Liver (tissue), 9 donors: ENCODE data around the gene LYZL1. TPM values are rescaled to one million over a fixed set of nuclear protein-coding genes. Genes with fewer than 3 reads are reported as not detected.

Experiments
- DNase-seq: peaks from one replicate; pipeline ENCODE4 v3.0.0-alpha.2; 2017; ENCODE audit warnings: low spot score
- H3K27ac ChIP-seq, 2 donors: one replicate each; pipeline ENCODE4 v1.7.0; 2013; ENCODE audit warnings: inconsistent platforms in 2 of 2, low read length in 2 of 2, control low read depth in 1 of 2, low read depth in 1 of 2, mild to moderate bottlenecking in 1 of 2
- H3K27me3 ChIP-seq, 4 donors: one replicate each; pipeline versions ENCODE4 v1.6.1 to v1.7.0; 2013; ENCODE audit warnings: low read length in 3 of 4, inconsistent platforms in 1 of 4, mild to moderate bottlenecking in 1 of 4, moderate library complexity in 1 of 4; ENCODE audit not compliant: control insufficient read depth in 4 of 4, insufficient read depth in 4 of 4
- H3K36me3 ChIP-seq, 4 donors: one replicate each; pipeline versions ENCODE4 v1.6.1 to v1.7.0; 2013; ENCODE audit warnings: low read length in 3 of 4, mild to moderate bottlenecking in 3 of 4, low read depth in 1 of 4, moderate library complexity in 1 of 4; ENCODE audit not compliant: control insufficient read depth in 4 of 4, insufficient read depth in 3 of 4
- H3K4me1 ChIP-seq, 4 donors: one replicate each; pipeline versions ENCODE4 v1.6.1 to v1.7.0; 2013; ENCODE audit warnings: low read length in 3 of 4, mild to moderate bottlenecking in 3 of 4, moderate library complexity in 1 of 4; ENCODE audit not compliant: control insufficient read depth in 4 of 4, insufficient read depth in 4 of 4
- H3K4me3 ChIP-seq, 3 donors: one replicate each; pipeline versions ENCODE4 v1.6.1 to v1.7.0; 2013; ENCODE audit warnings: low read length in 3 of 3, control low read depth in 1 of 3, low read depth in 1 of 3, mild to moderate bottlenecking in 1 of 3
- H3K9ac ChIP-seq, 2 donors: one replicate each; pipeline ENCODE4 v1.7.0; 2013; ENCODE audit warnings: low read length in 2 of 2, mild to moderate bottlenecking in 2 of 2, moderate library complexity in 2 of 2, control low read depth in 1 of 2, low read depth in 1 of 2
- H3K9me3 ChIP-seq, 4 donors: one replicate each; pipeline versions ENCODE4 v1.6.1 to v1.7.0; 2013; ENCODE audit warnings: low read length in 3 of 4; ENCODE audit not compliant: control insufficient read depth in 4 of 4
- ATF3 ChIP-seq: IDR thresholded peaks from 2 replicates; pipeline ENCODE4 v1.6.1; 2016; ENCODE audit warnings: antibody characterized with exemption
- EGR1 ChIP-seq, 2 donors: IDR thresholded peaks; 2 replicates each; pipeline ENCODE4 v1.6.1; 2016 to 2018; ENCODE audit warnings: antibody characterized with exemption in 2 of 2, low read depth in 2 of 2
- FOXA1 ChIP-seq: IDR thresholded peaks from 2 replicates; pipeline ENCODE4 v1.6.1; 2016; ENCODE audit warnings: antibody characterized with exemption
- GABPA ChIP-seq, 2 donors: IDR thresholded peaks in 1 of 2; conservative IDR thresholded peaks in 1 of 2; 2 replicates each; pipeline ENCODE4 v1.6.1; 2016; ENCODE audit warnings: antibody characterized with exemption in 2 of 2, mild to moderate bottlenecking in 1 of 2, moderate library complexity in 1 of 2
- HNF4A ChIP-seq, 2 donors: conservative IDR thresholded peaks; 2 replicates each; pipeline ENCODE4 v1.6.1; 2016; ENCODE audit warnings: antibody characterized with exemption in 2 of 2, mild to moderate bottlenecking in 2 of 2
- HNF4G ChIP-seq: IDR thresholded peaks from 2 replicates; pipeline ENCODE4 v1.6.1; 2016; ENCODE audit warnings: antibody characterized with exemption
- MAX ChIP-seq: IDR thresholded peaks from 2 replicates; pipeline ENCODE4 v1.6.1; 2016; ENCODE audit warnings: antibody characterized with exemption
- NR2F2 ChIP-seq: IDR thresholded peaks from 2 replicates; pipeline ENCODE4 v1.6.1; 2016; ENCODE audit warnings: antibody characterized with exemption
- RAD21 ChIP-seq, 2 donors: IDR thresholded peaks; 2 replicates each; pipeline ENCODE4 v1.6.1; 2016; ENCODE audit warnings: antibody characterized with exemption in 2 of 2, mild to moderate bottlenecking in 2 of 2
- REST ChIP-seq: IDR thresholded peaks from 2 replicates; pipeline ENCODE4 v1.6.1; 2016; ENCODE audit warnings: antibody characterized with exemption, mild to moderate bottlenecking
- RXRA ChIP-seq, 2 donors: IDR thresholded peaks; 2 replicates each; pipeline ENCODE4 v1.6.1; 2017 to 2018; ENCODE audit warnings: antibody characterized with exemption in 2 of 2, mild to moderate bottlenecking in 1 of 2
- SP1 ChIP-seq: IDR thresholded peaks from 2 replicates; pipeline ENCODE4 v1.6.1; 2018; ENCODE audit warnings: antibody characterized with exemption, mild to moderate bottlenecking
- TAF1 ChIP-seq: conservative IDR thresholded peaks from 2 replicates; pipeline ENCODE4 v1.6.1; 2016; ENCODE audit warnings: antibody characterized with exemption, mild to moderate bottlenecking
- YY1 ChIP-seq: IDR thresholded peaks from 2 replicates; pipeline ENCODE4 v1.6.1; 2016; ENCODE audit warnings: antibody characterized with exemption, mild to moderate bottlenecking
- ZBTB33 ChIP-seq: IDR thresholded peaks from 2 replicates; pipeline ENCODE4 v1.6.1; 2016; ENCODE audit warnings: antibody characterized with exemption
- WGBS: extraction: QIAGEN DNeasy Blood & Tissue Kit; methylation state at CpG from one replicate; pipeline ENCODE4 v1.1.7; 2013; 5-methylcytosine and 5-hydroxymethylcytosine counted together
- polyA plus RNA-seq, 2 donors: library from polyadenylated mRNA; stranded (reverse) in 1 of 2; unstranded in 1 of 2; fragments of 200-250 nt in 1 of 2; fragments of >200 nt in 1 of 2; fragmentation: Nextera tagmentation in 1 of 2; extraction: Ambion mirVana in 1 of 2; gene quantifications; one replicate each; pipeline versions ENCODE4 v1.2.1 to v1.2.3, GENCODE V29; 2013 to 2015
- total RNA-seq, 2 donors: library from RNA; depleted of rRNA; stranded (reverse); fragments of >200 nt; gene quantifications; one replicate each; pipeline ENCODE4 v1.2.3, GENCODE V29; 2014
- donor health status: healthy.
- donor health status: healthy.
- donor health status: healthy.
- donor health status: healthy.
- donor health status: healthy.

LYZL1 gene
- total and polyA plus RNA-seq, 4 donors, result not detected

GRCh38 chr10:29353887-29354561, 65.2 kb downstream of the LYZL1 start:
- Histone ChIP-seq H3K27ac (peak overlapping the region; percentile 37 to 70), H3K4me1 (peaks cover 3 to 36% (median 28%) of the 10 kb centered on the region in 4 donors), H3K36me3 (no peaks in the 10 kb centered on the region), H3K27me3 (no peaks in the 10 kb centered on the region), H3K4me3 (no peak overlapping the region), H3K9ac (no peak overlapping the region), H3K9me3 (no peaks in the 10 kb centered on the region)
- TF ChIP-seq RXRA (IDR thresholded peaks at IDR 0.05) (peak in 1 of 2 donors; percentile 4), GABPA (IDR thresholded peaks at IDR 0.05 in 1 of 2, conservative IDR thresholded peaks at IDR 0.05 in 1 of 2) (no peak)
- WGBS, result 79% methylated on average over 3 of the region's 3 CpGs
- no peak for DNase-seq

- Histone ChIP-seq H3K27ac (no peak overlapping the region), H3K9me3 (no peaks in the 10 kb centered on the region), H3K36me3 (no peaks in the 10 kb centered on the region), H3K27me3 (no peaks in the 10 kb centered on the region), H3K9ac (no peak overlapping the region), H3K4me1 (peaks cover 3 to 36% (median 28%) of the 10 kb centered on the region in 4 donors), H3K4me3 (no peak overlapping the region)
- DNase-seq, result no peak
- WGBS, result 86% methylated on average over 6 of the region's 6 CpGs
- TF ChIP-seq HNF4G (no peak), MAX (no peak), YY1 (no peak), RXRA (IDR thresholded peaks at IDR 0.05) (no peak), FOXA1 (no peak)
These were observed 66.6 kb downstream of the LYZL1 start for GRCh38 chr10:29355411-29355991.

- Histone ChIP-seq H3K9me3 (no peaks in the 10 kb centered on the region), H3K4me3 (no peak overlapping the region), H3K27me3 (no peaks in the 10 kb centered on the region), H3K27ac (no peak overlapping the region), H3K9ac (no peak overlapping the region), H3K36me3 (no peaks in the 10 kb centered on the region), H3K4me1 (peaks cover 3 to 35% (median 27%) of the 10 kb centered on the region in 4 donors)
- WGBS, result 95% methylated on average over 2 of the region's 2 CpGs
- TF ChIP-seq RXRA (IDR thresholded peaks at IDR 0.05) (no peak), REST (no peak), HNF4G (no peak), TAF1 (no peak), FOXA1 (no peak), HNF4A (conservative IDR thresholded peaks at IDR 0.05) (no peak), ATF3 (no peak), NR2F2 (no peak), EGR1 (IDR thresholded peaks at IDR 0.05; ENCODE audit: low read depth in 2 of 2) (no peak), ZBTB33 (no peak), MAX (no peak), SP1 (no peak), RAD21 (IDR thresholded peaks at IDR 0.05) (no peak)
- no peak for DNase-seq
These were observed 68.1 kb downstream of the LYZL1 start for GRCh38 chr10:29356931-29357330.
